GM19099 (cell line): Measurements from ENCODE around the gene REPIN1.

Experiments
- POLR2A ChIP-seq: IDR thresholded peaks from 3 replicates; pipeline ENCODE4 v1.6.1; 2011; ENCODE audit warnings: low read depth; ENCODE audit not compliant: insufficient read length; ENCODE audit errors: extremely low read depth

Gene REPIN1

DNA sequence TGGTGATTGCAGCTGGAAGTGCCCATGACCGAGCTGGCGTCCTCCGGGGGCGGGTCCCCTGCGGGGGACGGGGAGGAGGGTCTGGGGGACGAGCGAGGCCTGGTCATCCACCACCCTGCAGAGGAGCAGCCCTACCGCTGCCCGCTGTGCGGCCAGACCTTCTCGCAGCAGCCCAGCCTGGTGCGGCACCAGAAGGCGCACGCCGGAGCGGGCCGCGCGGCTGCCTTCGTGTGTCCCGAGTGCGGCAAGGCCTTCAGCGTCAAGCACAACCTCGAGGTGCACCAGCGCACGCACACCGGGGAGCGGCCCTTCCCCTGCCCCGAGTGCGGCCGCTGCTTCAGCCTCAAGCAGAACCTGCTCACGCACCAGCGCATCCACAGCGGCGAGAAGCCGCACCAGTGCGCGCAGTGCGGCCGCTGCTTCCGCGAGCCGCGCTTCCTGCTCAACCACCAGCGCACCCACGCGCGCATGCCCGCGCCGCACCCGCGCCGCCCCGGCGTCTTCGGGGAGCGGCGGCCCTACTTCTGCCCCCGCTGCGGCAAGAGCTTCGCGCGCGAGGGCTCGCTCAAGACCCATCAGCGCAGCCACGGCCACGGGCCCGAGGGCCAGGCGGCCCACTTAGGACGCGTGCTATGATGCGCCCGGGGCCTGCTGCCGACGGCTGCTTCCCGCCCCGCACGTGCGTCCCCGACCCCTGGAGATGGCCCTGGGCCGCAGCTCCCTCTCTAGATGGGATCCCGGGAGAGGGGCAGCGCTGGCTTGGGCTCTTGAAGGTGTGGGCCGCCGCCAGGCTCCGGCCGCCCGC is 39.2 kb downstream of the REPIN1 start:
- TF ChIP-seq POLR2A = no peak

- TF ChIP-seq POLR2A = no peak
These were observed 40.0 kb downstream of the REPIN1 start for GRCh38 chr7:150408393-150409299.

DNA sequence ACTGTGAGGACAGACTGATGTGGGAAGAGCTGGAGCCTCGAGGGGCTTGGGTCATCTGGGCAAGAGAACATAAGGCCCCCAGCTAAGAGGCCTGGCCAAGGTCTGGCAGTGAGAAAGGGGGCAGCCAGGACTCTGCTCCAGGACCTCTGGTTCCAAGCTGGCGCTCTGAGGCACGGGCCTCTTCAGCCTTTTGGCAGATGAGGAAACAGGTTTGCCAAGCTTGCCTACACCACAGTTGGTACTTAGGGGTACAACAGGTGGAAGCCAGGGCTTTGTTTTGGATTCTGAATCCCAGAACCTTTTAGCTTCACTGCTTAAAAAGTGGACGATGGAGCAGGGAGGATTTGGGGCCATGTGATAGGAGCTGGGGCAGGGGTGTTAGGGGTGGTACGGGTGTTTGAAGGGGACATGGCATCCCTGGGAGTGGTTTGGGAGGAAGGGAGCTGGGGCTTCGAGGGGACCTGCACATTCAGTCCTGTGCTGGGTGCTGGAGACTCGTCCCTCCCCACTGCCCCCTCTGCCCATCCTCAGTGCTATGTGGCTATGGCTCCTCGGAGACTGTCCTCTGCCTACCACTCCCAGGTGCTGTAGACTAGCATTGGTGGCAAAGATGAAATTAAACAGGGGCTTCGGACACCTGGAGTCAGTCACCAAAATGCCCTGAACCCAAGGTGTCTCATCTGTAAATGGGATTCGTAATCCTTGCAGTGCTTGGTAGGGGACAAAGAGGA is 40.8 kb downstream of the REPIN1 start:
- no peak for TF ChIP-seq POLR2A

DNA sequence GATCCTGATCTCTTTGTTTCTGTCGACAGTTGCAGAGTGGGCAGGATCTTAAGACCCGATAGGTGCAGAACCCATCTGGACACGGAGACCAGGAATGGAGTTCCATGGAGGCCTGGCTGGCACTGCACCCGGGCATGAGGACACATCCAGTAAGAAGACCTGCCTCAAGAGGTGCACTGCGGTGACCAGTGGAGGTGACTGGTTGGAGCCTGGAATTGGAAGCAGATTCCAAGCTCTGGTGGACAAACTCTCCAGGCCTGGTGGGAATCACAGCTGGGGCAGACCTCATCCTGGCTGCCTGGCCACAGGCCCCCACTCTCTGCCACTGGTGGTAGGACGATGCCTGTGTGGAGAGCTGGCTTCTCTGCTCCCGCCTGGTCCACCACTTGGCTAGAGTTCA is 41.5 kb downstream of the REPIN1 start:
- TF ChIP-seq POLR2A = no peak

- no peak for TF ChIP-seq POLR2A
These were observed 42.2 kb downstream of the REPIN1 start for GRCh38 chr7:150410680-150411346.

GRCh38 chr7:150411606-150412005 is 43.0 kb downstream of the REPIN1 start:
- TF ChIP-seq POLR2A = no peak

- TF ChIP-seq POLR2A = no peak
These were observed 43.4 kb downstream of the REPIN1 start for GRCh38 chr7:150412016-150412415.

- no peak for TF ChIP-seq POLR2A
These were observed 44.2 kb downstream of the REPIN1 start for GRCh38 chr7:150412518-150413488.

- no peak for TF ChIP-seq POLR2A
These were observed 45.0 kb downstream of the REPIN1 start for GRCh38 chr7:150413640-150414081.

GRCh38 chr7:150415161-150416153 is 46.8 kb downstream of the REPIN1 start:
- no peak for TF ChIP-seq POLR2A

DNA sequence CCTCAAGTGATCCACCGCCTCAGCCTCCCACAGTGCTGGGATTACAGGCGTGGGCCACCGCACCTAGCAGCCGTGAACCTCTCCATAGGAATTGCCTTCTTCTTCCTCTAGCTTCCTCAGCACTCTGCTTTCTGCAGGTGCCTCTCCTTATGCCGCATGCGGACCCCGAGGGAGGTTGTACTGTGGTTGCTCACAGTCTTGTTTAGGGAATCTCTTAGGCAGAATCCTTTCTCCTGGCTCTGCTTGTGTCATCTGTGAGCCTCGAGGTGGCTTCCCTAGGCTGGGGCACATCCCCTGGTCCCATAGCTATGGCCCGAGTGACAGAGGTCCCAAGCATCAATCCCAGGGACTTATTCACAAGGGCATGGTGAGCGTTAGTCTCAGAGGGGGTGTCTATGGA is 48.6 kb downstream of the REPIN1 start:
- no peak for TF ChIP-seq POLR2A

DNA sequence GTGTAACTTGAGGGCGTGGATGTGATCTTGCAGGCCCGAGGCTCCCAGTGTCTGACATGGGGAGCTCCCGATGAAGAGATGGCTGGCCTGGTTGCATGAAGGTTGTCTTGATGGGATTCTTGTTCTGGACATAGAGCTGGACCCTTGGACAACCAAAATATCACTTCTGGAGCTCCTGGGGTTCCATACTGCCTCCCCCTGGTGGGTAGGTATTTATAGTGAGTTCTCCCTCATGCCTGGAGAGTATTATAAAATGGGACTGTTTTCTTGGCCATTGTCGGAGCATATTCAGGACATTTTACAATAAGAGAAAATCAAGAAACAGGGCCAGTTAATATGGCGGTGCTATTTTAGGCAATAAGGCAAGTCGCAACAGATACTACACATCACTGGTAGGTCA is 49.2 kb downstream of the REPIN1 start:
- no peak for TF ChIP-seq POLR2A
